ENCODE data around the gene ASXL1.
A peak's percentile ranks its signal among the peaks of the same experiment; 100 is the strongest.

Gene ASXL1

GRCh38 chr20:32330555-32330897, 27.6 kb upstream of the ASXL1 start:
- no peak for DNase-seq (ENCODE audit: extremely low read depth, low read depth)
- TF ChIP-seq CTCF (IDR thresholded peaks at IDR 0.05; ENCODE audit: low read depth, low read length) = no peak

GRCh38 chr20:32332614-32333013, 25.5 kb upstream of the ASXL1 start:
- DNase-seq (ENCODE audit: extremely low read depth, low read depth) = no peak
- TF ChIP-seq CTCF (IDR thresholded peaks at IDR 0.05; ENCODE audit: low read depth, low read length) = no peak

- DNase-seq (ENCODE audit: extremely low read depth, low read depth) = no peak
- no peak for TF ChIP-seq CTCF (IDR thresholded peaks at IDR 0.05; ENCODE audit: low read depth, low read length)
Observed at GRCh38 chr20:32333181-32333987, 24.7 kb upstream of the ASXL1 start.

- no peak for DNase-seq (ENCODE audit: extremely low read depth, low read depth)
- no peak for TF ChIP-seq CTCF (IDR thresholded peaks at IDR 0.05; ENCODE audit: low read depth, low read length)
Observed at GRCh38 chr20:32333988-32334885, 23.9 kb upstream of the ASXL1 start.

GRCh38 chr20:32336918-32337347, 21.2 kb upstream of the ASXL1 start:
- no peak for DNase-seq (ENCODE audit: extremely low read depth, low read depth)
- peak; percentile 69 for TF ChIP-seq CTCF (IDR thresholded peaks at IDR 0.05; ENCODE audit: low read depth, low read length)

GRCh38 chr20:32337937-32338661, 20.0 kb upstream of the ASXL1 start:
- no peak for DNase-seq (ENCODE audit: extremely low read depth, low read depth)
- TF ChIP-seq CTCF (IDR thresholded peaks at IDR 0.05; ENCODE audit: low read depth, low read length) = no peak

Measured in AG09319 (cell line).